HEK293T (cell line): ENCODE results near the gene C2CD2.

Experiments used
- CTCF ChIA-PET: fragments of 350-600 bp; formaldehyde crosslinking; extraction: SDS; loops from one replicate; lab custom pipeline; 2021; ENCODE audit warnings: antibody characterized with exemption, inconsistent platforms; lab: Yijun Ruan, JAX
- POLR2A ChIA-PET: fragments of 350-600 bp; formaldehyde crosslinking; extraction: SDS; loops from one replicate; lab custom pipeline; 2020; ENCODE audit warnings: antibody characterized with exemption, inconsistent platforms; lab: Yijun Ruan, JAX
- DNase-seq: peaks from one replicate; pipeline ENCODE4 v3.0.0; 2012; ENCODE audit warnings: mixed read lengths; ENCODE audit errors: extremely low spot score
- ARNT ChIP-seq: fragments of 450-650 bp; IDR thresholded peaks from 2 replicates; pipeline ENCODE4 v1.6.1; 2017; ENCODE audit warnings: mild to moderate bottlenecking
- BHLHE40 ChIP-seq: fragments of 450-650 bp; IDR thresholded peaks from 2 replicates; pipeline ENCODE4 v1.6.1; 2016; ENCODE audit warnings: mild to moderate bottlenecking, moderate library complexity, borderline replicate concordance
- CTBP1 ChIP-seq: fragments of 450-650 bp; IDR thresholded peaks from 2 replicates; pipeline ENCODE4 v1.6.1; 2016; ENCODE audit warnings: borderline replicate concordance
- ELF4 ChIP-seq: fragments of 450-650 bp; IDR thresholded peaks from 2 replicates; pipeline ENCODE4 v1.6.1; 2017; ENCODE audit warnings: antibody characterized with exemption
- FOXA1 ChIP-seq: fragments of 450-650 bp; IDR thresholded peaks from 2 replicates; pipeline ENCODE4 v1.6.1; 2016; ENCODE audit warnings: mild to moderate bottlenecking
- FOXK2 ChIP-seq: fragments of 450-650 bp; IDR thresholded peaks from 2 replicates; pipeline ENCODE4 v1.6.1; 2016; ENCODE audit warnings: mild to moderate bottlenecking
- FOXM1 ChIP-seq: fragments of 450-650 bp; IDR thresholded peaks from 2 replicates; pipeline ENCODE4 v1.6.1; 2017; ENCODE audit warnings: mild to moderate bottlenecking, borderline replicate concordance
- HDGF ChIP-seq: fragments of 450-650 bp; IDR thresholded peaks from 2 replicates; pipeline ENCODE4 v1.6.1; 2017; ENCODE audit warnings: antibody characterized with exemption, borderline replicate concordance
- L3MBTL2 ChIP-seq: fragments of 450-650 bp; conservative IDR thresholded peaks from 2 replicates; pipeline ENCODE4 v1.6.1; 2016; ENCODE audit warnings: mild to moderate bottlenecking
- LEF1 ChIP-seq: fragments of 450-650 bp; IDR thresholded peaks from 2 replicates; pipeline ENCODE4 v1.6.1; 2017; ENCODE audit warnings: mild to moderate bottlenecking, borderline replicate concordance
- NFRKB ChIP-seq: fragments of 450-650 bp; IDR thresholded peaks from 2 replicates; pipeline ENCODE4 v1.6.1; 2016; ENCODE audit warnings: mild to moderate bottlenecking, moderate library complexity
- SP1 ChIP-seq: fragments of 450-650 bp; IDR thresholded peaks from 2 replicates; pipeline ENCODE4 v1.6.1; 2017
- SUZ12 ChIP-seq: fragments of 450-650 bp; IDR thresholded peaks from 2 replicates; pipeline ENCODE4 v1.6.1; 2016; ENCODE audit warnings: mild to moderate bottlenecking
- TARDBP ChIP-seq: fragments of 450-650 bp; IDR thresholded peaks from 2 replicates; pipeline ENCODE4 v1.6.1; 2016
- ZNF384 ChIP-seq: fragments of 450-650 bp; IDR thresholded peaks from 2 replicates; pipeline ENCODE4 v1.6.1; 2016
- TF ChIP-seq, protein P1 (sequence below): fragments of 450-650 bp; IDR thresholded peaks from 2 replicates; pipeline ENCODE4 v1.6.1; 2016

The C2CD2 gene

DNA sequence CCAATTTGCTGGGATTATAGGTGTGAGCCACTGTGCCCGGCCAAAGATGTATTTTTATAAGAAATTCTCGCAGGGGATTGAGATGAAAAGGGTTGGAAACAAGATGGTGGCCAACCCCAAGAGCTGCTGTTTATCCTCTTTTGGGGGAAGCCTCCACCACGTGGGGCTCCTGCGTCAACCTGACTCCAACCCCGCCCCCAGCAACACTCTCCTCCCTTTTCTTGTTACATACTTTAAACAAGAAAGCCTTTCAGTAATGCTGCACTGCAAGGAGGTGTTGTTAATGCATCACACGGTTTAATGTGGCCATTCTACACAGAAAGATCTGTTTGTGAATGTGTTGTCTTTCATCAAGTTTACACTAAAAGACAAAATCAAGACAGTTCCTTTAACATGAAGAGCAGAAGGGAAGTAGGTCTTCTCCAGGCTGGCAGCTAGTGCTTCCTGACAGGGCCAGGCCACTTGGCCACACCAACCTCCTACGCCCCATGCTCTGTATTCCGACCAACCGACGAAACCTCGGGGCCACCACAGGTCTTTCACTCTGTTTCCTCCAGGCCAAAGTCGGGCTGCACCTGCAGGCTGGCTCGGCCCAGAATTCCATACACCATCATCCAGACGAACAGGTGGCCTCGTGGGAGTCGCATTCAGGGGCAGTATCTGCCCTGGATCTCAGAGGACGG lies 25.9 kb downstream of the C2CD2 start:
- ChIA-PET POLR2A (no interaction called here), CTCF (no interaction called here)
- no peak for DNase-seq
- TF ChIP-seq ARNT (no peak), FOXM1 (no peak), HDGF (no peak), FOXA1 (no peak), BHLHE40 (no peak)
- TF ChIP-seq, protein P1, sequence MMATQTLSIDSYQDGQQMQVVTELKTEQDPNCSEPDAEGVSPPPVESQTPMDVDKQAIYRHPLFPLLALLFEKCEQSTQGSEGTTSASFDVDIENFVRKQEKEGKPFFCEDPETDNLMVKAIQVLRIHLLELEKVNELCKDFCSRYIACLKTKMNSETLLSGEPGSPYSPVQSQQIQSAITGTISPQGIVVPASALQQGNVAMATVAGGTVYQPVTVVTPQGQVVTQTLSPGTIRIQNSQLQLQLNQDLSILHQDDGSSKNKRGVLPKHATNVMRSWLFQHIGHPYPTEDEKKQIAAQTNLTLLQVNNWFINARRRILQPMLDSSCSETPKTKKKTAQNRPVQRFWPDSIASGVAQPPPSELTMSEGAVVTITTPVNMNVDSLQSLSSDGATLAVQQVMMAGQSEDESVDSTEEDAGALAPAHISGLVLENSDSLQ = no peak

DNA sequence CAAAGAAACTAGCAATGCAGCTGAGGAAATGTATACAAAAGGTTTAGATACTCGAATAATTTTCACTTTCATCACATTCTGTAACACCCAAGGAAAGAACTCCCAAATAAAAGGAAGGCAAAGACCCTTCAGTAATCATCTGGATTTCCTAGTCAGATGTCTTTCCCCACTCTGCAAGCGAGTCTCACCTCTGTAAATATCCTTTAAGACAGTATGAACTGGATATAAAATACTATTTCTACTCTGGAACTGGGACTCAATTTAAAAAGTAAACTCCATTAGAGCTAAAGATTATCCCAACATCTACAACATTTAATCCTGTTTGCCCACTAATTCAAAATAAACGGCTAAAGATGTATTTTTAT lies 27.0 kb downstream of the C2CD2 start:
- no peak for TF ChIP-seq FOXK2
- TF ChIP-seq, protein P1 = no peak
- no peak for TF ChIP-seq ELF4
- no peak for TF ChIP-seq SUZ12
- no peak for TF ChIP-seq L3MBTL2
- TF ChIP-seq FOXM1 = no peak
- TF ChIP-seq TARDBP = no peak
- TF ChIP-seq ARNT = no peak
- TF ChIP-seq SP1 = no peak
- ChIA-PET POLR2A (no interaction called here), CTCF (no interaction called here)
- DNase-seq = no peak

DNA sequence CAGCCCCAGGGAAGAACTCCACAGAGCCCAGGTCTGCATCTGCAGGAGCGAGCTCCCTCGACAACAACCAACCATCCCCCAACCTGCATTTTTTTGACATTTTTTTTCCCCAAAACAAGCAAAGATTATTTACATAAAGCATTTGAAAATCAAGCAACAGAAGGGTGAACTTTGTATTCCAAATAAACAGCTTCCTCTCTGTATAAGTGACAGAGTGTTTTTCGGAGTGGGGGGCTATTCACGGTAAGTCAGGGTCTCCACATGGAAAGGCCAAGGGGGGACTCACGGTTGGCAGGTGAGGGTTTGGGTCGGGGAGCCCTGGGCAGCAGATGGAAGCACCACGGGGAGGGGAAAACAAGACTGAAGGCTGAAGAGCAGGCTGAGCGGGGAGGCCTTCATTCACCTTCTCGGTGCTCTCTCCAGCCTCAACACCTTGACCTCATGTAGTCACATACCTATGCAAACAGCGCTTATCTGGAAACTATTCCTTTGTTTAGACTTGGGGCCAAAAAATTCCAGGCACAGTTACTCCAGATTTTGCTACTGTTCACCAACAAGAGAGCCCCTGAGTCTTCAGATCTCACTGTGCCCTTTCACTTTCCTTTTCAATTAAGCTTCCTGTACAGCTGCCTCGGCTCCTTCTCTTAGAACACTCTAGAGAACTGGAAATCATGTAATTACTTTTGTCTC lies 27.6 kb downstream of the C2CD2 start:
- POLR2A ChIA-PET = no interaction called here
- CTCF ChIA-PET = no interaction called here
- TF ChIP-seq SP1 = no peak
- no peak for TF ChIP-seq NFRKB
- TF ChIP-seq LEF1 = no peak
- TF ChIP-seq L3MBTL2 = no peak
- TF ChIP-seq ARNT = no peak
- no peak for DNase-seq

DNA sequence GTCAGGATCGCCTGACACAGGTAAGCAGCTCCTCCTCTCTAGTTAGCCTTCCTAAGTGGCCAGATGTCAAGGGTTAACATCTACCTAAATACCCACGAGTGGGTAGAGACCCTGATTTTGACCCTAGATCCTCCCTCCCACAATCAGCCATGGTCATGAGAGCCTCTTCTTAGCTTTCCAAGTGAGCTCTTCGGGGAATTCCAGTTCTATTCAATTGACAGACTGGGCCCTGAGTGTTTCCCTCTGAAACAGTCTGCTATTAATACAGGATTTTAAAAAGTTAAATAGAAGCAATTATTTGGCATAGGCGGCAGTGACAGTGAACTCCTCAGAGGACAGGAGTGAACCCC lies 28.1 kb downstream of the C2CD2 start:
- CTCF ChIA-PET = no interaction called here
- TF ChIP-seq FOXK2 (no peak), SUZ12 (no peak), SP1 (no peak)
- no peak for DNase-seq
- POLR2A ChIA-PET = no interaction called here

DNA sequence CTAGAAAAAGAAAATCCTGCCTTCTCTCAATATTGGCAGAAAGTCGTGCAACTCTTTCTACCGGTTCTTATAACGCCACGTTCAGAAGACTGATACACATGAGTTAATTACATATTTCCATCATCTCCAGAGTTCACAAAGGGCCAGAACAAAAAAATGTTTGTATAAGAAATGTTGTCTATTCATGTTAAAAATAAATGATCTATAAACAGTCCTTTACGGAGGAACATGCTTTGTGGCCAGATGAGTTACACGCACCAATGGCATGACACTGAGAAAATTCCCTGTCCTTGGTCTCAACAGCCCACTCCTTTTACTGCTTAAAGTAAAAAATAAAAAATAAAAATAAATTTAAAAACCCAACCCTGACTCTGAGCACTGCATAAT lies 29.5 kb downstream of the C2CD2 start:
- TF ChIP-seq SUZ12 (no peak), HDGF (no peak), ELF4 (no peak), CTBP1 (no peak), BHLHE40 (no peak), FOXK2 (no peak), L3MBTL2 (no peak), ZNF384 (no peak), LEF1 (no peak), FOXA1 (no peak), NFRKB (no peak)
- TF ChIP-seq, protein P1 = no peak
- POLR2A ChIA-PET = no interaction called here
- CTCF ChIA-PET = no interaction called here
- DNase-seq = no peak

DNA sequence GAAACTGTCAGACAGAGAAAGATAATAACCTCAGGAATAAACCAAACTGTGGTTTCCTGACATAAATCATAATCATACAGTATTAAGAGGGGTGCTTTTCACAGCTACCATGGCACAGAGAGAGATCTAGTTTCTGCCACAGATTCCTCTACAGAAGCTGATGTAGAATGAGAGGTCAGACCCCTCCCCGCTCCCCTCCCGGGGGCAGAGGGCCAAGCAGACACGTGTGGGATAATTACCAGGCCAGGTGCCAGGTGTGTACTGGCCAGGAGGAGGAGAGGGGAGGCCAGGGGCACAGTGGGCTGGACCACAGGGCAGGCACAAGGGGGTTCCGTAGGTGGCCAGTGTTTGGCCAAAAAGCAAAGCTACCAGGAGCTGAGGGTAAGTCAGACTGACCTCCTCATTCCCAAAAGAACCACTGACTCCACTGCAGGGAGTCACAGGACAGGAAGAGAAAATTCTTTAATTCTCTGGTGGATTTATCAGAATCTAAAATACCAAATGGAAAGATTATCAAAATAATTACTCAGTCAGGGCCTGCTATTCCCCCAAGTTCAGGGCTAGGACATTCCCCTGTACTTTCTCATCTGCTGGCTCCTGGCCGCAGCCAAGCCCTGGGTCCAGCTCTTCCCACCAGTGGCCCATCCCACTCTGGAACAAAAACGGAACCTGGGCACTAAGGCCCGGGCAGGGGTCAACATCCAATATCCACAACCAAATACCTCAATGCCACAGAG lies 30.0 kb downstream of the C2CD2 start:
- DNase-seq = no peak
- CTCF ChIA-PET = no interaction called here
- POLR2A ChIA-PET = interaction anchor here (0.7 kb wide), 1 partner anchor 193 kb away, joined by 3 read pairs; no protein-coding TSS in a partner anchor
- TF ChIP-seq, protein P1 = no peak
- TF ChIP-seq FOXM1 (no peak), L3MBTL2 (no peak), NFRKB (no peak), ELF4 (no peak), ARNT (no peak), TARDBP (no peak), CTBP1 (no peak), BHLHE40 (no peak), FOXK2 (no peak), HDGF (no peak), ZNF384 (no peak), SP1 (no peak), LEF1 (no peak), SUZ12 (no peak), FOXA1 (no peak)
